Epithelial cell of esophagus (primary cell): ENCODE data around the gene CD74.

Experiments
- DNase-seq: peaks from one replicate; pipeline ENCODE4 v3.0.0; 2010; ENCODE audit warnings: low read depth
- H3K4me3 ChIP-seq: 2 replicates; pipeline ENCODE4 v1.5.1; 2011; ENCODE audit warnings: mild to moderate bottlenecking, low read length, control low read depth
- CTCF ChIP-seq: IDR thresholded peaks from 2 replicates; pipeline ENCODE4 v1.5.1; 2011; ENCODE audit warnings: low read depth, mild to moderate bottlenecking, low read length, control low read depth, inconsistent platforms; ENCODE audit not compliant: insufficient read depth; ENCODE audit errors: missing control alignments

The CD74 gene

GRCh38 chr5:150372639-150373038 is 40.1 kb downstream of the CD74 start:
- no peak for TF ChIP-seq CTCF
- H3K4me3 ChIP-seq = no peak overlapping the region
- DNase-seq = no peak

- no peak for DNase-seq
- H3K4me3 ChIP-seq = no peak overlapping the region
These were observed 44.2 kb downstream of the CD74 start for GRCh38 chr5:150368526-150368925.

GRCh38 chr5:150364004-150364403 is 48.7 kb downstream of the CD74 start:
- DNase-seq = no peak
- TF ChIP-seq CTCF = no peak

More at GRCh38 chr5:150368526-150368925, 44.2 kb downstream of the CD74 start:
- TF ChIP-seq CTCF = no peak

GRCh38 chr5:150363185-150363584 is 49.5 kb downstream of the CD74 start:
- DNase-seq = no peak
- TF ChIP-seq CTCF = no peak
- no peak overlapping the region for H3K4me3 ChIP-seq

More at GRCh38 chr5:150364004-150364403, 48.7 kb downstream of the CD74 start:
- no peak overlapping the region for H3K4me3 ChIP-seq

- no peak for TF ChIP-seq CTCF
- no peak overlapping the region for H3K4me3 ChIP-seq
- no peak for DNase-seq
These were observed 51.4 kb downstream of the CD74 start for GRCh38 chr5:150361301-150361700.

GRCh38 chr5:150358261-150359095 is 54.2 kb downstream of the CD74 start:
- no peak for TF ChIP-seq CTCF
- peak; percentile 47 for DNase-seq
- H3K4me3 ChIP-seq = peak overlapping the region; percentile 77
